ENCODE data around the gene GRIK2. TPM values are rescaled to one million over a fixed set of nuclear protein-coding genes. Genes with fewer than 3 reads are reported as not detected.

Gene GRIK2
- total RNA-seq, 1 donor from 2014 or later, result 2.8 TPM

GRCh38 chr6:101531538-101531937, 138.0 kb downstream of the GRIK2 start:
- DNase-seq (ENCODE audit: low spot score), result no peak
- Mint-ChIP-seq H3K27ac (ENCODE audit: unreplicated experiment) (no peak overlapping the region), H3K9me3 (ENCODE audit: unreplicated experiment) (no peaks in the 10 kb centered on the region), H3K4me3 (ENCODE audit: unreplicated experiment) (no peak overlapping the region), H3K4me1 (ENCODE audit: unreplicated experiment) (no peaks in the 10 kb centered on the region), H3K27me3 (ENCODE audit: unreplicated experiment) (no peaks in the 10 kb centered on the region), H3K36me3 (ENCODE audit: low read depth, unreplicated experiment) (no peaks in the 10 kb centered on the region)
- no peak for TF ChIP-seq CTCF (IDR thresholded peaks at IDR 0.05; ENCODE audit: unreplicated experiment)

DNA sequence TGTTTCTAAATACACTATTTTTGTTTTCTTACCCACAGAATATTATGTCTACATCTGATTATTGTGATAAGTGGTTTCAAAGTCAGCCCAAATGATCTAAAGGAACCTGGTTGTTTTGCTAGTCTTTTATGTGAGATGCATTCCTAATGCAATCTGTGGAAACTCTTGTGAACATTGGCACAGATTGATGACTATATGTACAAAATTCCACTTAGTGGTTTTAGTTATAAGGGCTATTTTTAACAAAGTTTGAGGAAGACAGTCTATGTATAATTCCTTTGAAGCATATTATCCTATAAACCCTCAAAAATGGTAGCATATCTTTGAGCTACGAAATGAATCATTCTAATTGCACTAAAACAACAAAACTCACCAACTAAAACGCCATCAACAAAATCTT, 140.9 kb downstream of the GRIK2 start:
- Mint-ChIP-seq H3K4me3 (ENCODE audit: unreplicated experiment) (no peak overlapping the region), H3K9me3 (ENCODE audit: unreplicated experiment) (no peaks in the 10 kb centered on the region), H3K27me3 (ENCODE audit: unreplicated experiment) (no peaks in the 10 kb centered on the region), H3K4me1 (ENCODE audit: unreplicated experiment) (no peaks in the 10 kb centered on the region), H3K36me3 (ENCODE audit: low read depth, unreplicated experiment) (no peaks in the 10 kb centered on the region), H3K27ac (ENCODE audit: unreplicated experiment) (no peak overlapping the region)
- TF ChIP-seq CTCF (IDR thresholded peaks at IDR 0.05; ENCODE audit: unreplicated experiment), result no peak
- DNase-seq (ENCODE audit: low spot score), result no peak

DNA sequence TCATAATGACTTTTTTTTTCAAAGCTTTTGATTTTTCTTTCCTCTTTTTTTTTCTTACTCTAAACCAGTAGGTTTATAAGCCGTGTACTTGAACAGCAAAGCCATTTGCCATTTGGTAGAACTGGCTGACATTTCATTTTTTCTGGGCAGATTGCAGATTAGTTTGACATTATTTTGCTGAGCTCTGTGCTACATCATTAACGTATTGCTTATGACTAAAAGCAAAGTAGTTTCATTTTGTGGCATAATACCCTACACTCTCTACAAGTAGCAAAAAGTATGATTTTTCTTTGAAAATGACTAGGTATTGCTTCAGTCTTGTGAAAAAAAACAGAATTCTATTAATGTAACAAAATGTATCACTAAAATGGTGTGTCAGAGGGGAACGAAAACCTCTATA, 141.3 kb downstream of the GRIK2 start:
- no peaks in the 10 kb centered on the region for H3K4me1 Mint-ChIP-seq (ENCODE audit: unreplicated experiment)
- TF ChIP-seq CTCF (IDR thresholded peaks at IDR 0.05; ENCODE audit: unreplicated experiment), result no peak

DNA sequence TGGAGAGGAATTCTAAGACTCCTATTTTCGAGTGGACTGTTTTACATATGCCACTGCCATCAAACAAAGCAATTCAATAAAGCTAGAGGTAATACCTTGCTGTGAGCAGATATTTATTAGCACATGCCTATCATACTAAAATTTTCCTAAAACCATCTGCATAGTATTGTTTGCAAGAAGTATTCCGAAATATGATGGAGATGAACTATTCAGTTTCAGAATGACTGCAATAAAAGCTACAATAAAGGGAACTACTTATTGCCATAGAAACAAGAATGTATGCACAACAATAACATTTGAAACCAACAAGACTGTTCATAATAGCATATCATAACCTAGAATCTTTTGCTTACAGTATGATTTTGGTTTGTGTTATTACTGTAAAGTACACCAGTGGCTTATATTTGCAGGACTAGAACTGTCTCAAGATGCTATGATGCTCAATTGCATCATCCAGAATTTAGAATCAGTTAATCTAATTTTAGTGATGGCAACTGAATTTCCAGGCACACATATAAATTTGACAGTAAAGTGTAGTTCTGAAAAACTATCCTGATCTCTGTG, 144.3 kb downstream of the GRIK2 start:
- H3K36me3 Mint-ChIP-seq (ENCODE audit: low read depth, unreplicated experiment), result no peaks in the 10 kb centered on the region
- H3K4me1 Mint-ChIP-seq (ENCODE audit: unreplicated experiment), result no peaks in the 10 kb centered on the region
- no peak overlapping the region for H3K4me3 Mint-ChIP-seq (ENCODE audit: unreplicated experiment)
- H3K9me3 Mint-ChIP-seq (ENCODE audit: unreplicated experiment), result no peaks in the 10 kb centered on the region
- H3K27ac Mint-ChIP-seq (ENCODE audit: unreplicated experiment), result no peak overlapping the region
- peaks cover 2% of the 10 kb centered on the region for H3K27me3 Mint-ChIP-seq (ENCODE audit: unreplicated experiment)
- no peak for DNase-seq (ENCODE audit: low spot score)
- no peak for TF ChIP-seq CTCF (IDR thresholded peaks at IDR 0.05; ENCODE audit: unreplicated experiment)

More for the DNA sequence above, 141.3 kb downstream of the GRIK2 start:
- Mint-ChIP-seq H3K27ac (ENCODE audit: unreplicated experiment) (no peak overlapping the region), H3K9me3 (ENCODE audit: unreplicated experiment) (no peaks in the 10 kb centered on the region), H3K4me3 (ENCODE audit: unreplicated experiment) (no peak overlapping the region), H3K36me3 (ENCODE audit: low read depth, unreplicated experiment) (no peaks in the 10 kb centered on the region), H3K27me3 (ENCODE audit: unreplicated experiment) (no peaks in the 10 kb centered on the region)
- DNase-seq (ENCODE audit: low spot score), result no peak

GRCh38 chr6:101539510-101540245, 146.2 kb downstream of the GRIK2 start:
- H3K9me3 Mint-ChIP-seq (ENCODE audit: unreplicated experiment), result no peaks in the 10 kb centered on the region
- H3K4me3 Mint-ChIP-seq (ENCODE audit: unreplicated experiment), result no peak overlapping the region
- no peak for DNase-seq (ENCODE audit: low spot score)
- peaks cover 2% of the 10 kb centered on the region for H3K27me3 Mint-ChIP-seq (ENCODE audit: unreplicated experiment)
- no peak for TF ChIP-seq CTCF (IDR thresholded peaks at IDR 0.05; ENCODE audit: unreplicated experiment)
- H3K27ac Mint-ChIP-seq (ENCODE audit: unreplicated experiment), result no peak overlapping the region
- no peaks in the 10 kb centered on the region for H3K36me3 Mint-ChIP-seq (ENCODE audit: low read depth, unreplicated experiment)
- H3K4me1 Mint-ChIP-seq (ENCODE audit: unreplicated experiment), result no peaks in the 10 kb centered on the region

All from endothelial cell (in vitro differentiated cells).